IMR-90 (cell line): Measurements from ENCODE around the gene GSTT2. TPM values are rescaled to one million over a fixed set of nuclear protein-coding genes. Genes with fewer than 3 reads are reported as not detected.

Source experiments
- ATAC-seq: fragments of 200-7000 bp; cut with Tn5 transposase; 2 replicates; pipeline ENCODE4 v1.9.1; 2020; ENCODE audit warnings: low read depth, mild to moderate bottlenecking, moderate library complexity
- BruUV-seq: library from RNA; stranded (reverse); fragments of 400-500 nt; replicated peaks from 2 replicates; lab custom pipeline; 2021; lab: Mats Ljungman, UMichigan
- CTCF ChIA-PET: fragments of 300-600 bp; formaldehyde crosslinking; extraction: SDS; loops from one replicate; lab custom pipeline; 2021; ENCODE audit warnings: antibody characterized with exemption; lab: Yijun Ruan, JAX
- POLR2A ChIA-PET: fragments of 300-600 bp; sonication (Branson Sonifier 250); formaldehyde crosslinking; loops from one replicate; lab custom pipeline; 2022; ENCODE audit warnings: antibody characterized with exemption; ENCODE audit not compliant: unreplicated experiment; lab: Charles Lee
- DNase-seq: peaks from one replicate; pipeline ENCODE4 v3.0.0; 2013
- H2AFZ ChIP-seq: replicated peaks from 2 replicates; pipeline ENCODE3; 2013; ENCODE audit warnings: low read length, mild to moderate bottlenecking; ENCODE audit not compliant: poor library complexity
- H2AK5ac ChIP-seq: 2 replicates; pipeline ENCODE4 v1.6.1; 2013; ENCODE audit warnings: low read depth, low read length, inconsistent platforms
- H2AK9ac ChIP-seq: replicated peaks from 2 replicates; pipeline ENCODE3; 2013; ENCODE audit warnings: mild to moderate bottlenecking, low read depth, low read length, moderate library complexity; ENCODE audit not compliant: poor library complexity
- H2BK120ac ChIP-seq: 2 replicates; pipeline ENCODE4 v1.6.1; 2013; ENCODE audit warnings: low read depth, low read length, inconsistent platforms
- H2BK15ac ChIP-seq: 3 replicates; pipeline ENCODE4 v1.6.1; 2013; ENCODE audit warnings: low read depth, low read length, inconsistent platforms
- H2BK20ac ChIP-seq: 2 replicates; pipeline ENCODE4 v1.6.1; 2013; ENCODE audit warnings: low read depth, mild to moderate bottlenecking, inconsistent platforms, low read length, moderate library complexity
- H2BK5ac ChIP-seq: 2 replicates; pipeline ENCODE4 v1.6.1; 2013; ENCODE audit warnings: mild to moderate bottlenecking, low read depth, low read length, inconsistent platforms; ENCODE audit not compliant: poor library complexity, severe bottlenecking
- H3K14ac ChIP-seq: replicated peaks from 2 replicates; pipeline ENCODE4 v1.6.1; 2013; ENCODE audit warnings: low read depth, low read length, inconsistent platforms
- H3K18ac ChIP-seq: 2 replicates; pipeline ENCODE4 v1.6.1; 2013; ENCODE audit warnings: low read depth, low read length, control low read depth
- H3K23ac ChIP-seq: 2 replicates; pipeline ENCODE4 v1.6.1; 2013; ENCODE audit warnings: low read depth, low read length, inconsistent platforms
- H3K27ac ChIP-seq: 2 replicates; pipeline ENCODE4 v1.5.1; 2013; ENCODE audit warnings: mild to moderate bottlenecking, control low read depth, low read length; ENCODE audit not compliant: insufficient read depth
- H3K27me3 ChIP-seq: 2 replicates; pipeline ENCODE4 v1.6.1; 2013; ENCODE audit warnings: low read length; ENCODE audit not compliant: control insufficient read depth, insufficient read depth
- H3K36me3 ChIP-seq: 2 replicates; pipeline ENCODE4 v1.6.1; 2013; ENCODE audit warnings: low read length, mixed read lengths; ENCODE audit not compliant: control insufficient read depth, insufficient read depth
- H3K4ac ChIP-seq: 2 replicates; pipeline ENCODE4 v1.6.1; 2013; ENCODE audit warnings: low read depth, low read length, inconsistent platforms
- H3K4me1 ChIP-seq: 2 replicates; pipeline ENCODE4 v1.6.1; 2013; ENCODE audit warnings: low read length, mixed read lengths; ENCODE audit not compliant: control insufficient read depth, insufficient read depth
- H3K4me2 ChIP-seq: 2 replicates; pipeline ENCODE4 v1.6.1; 2013; ENCODE audit warnings: low read depth, mild to moderate bottlenecking, control low read depth, low read length, moderate library complexity
- H3K4me3 ChIP-seq: 2 replicates; pipeline ENCODE4 v1.5.1; 2013; ENCODE audit warnings: low read depth, mild to moderate bottlenecking, control low read depth, low read length, moderate library complexity; ENCODE audit not compliant: insufficient read depth
- H3K56ac ChIP-seq: 2 replicates; pipeline ENCODE4 v1.6.1; 2013; ENCODE audit warnings: low read length, inconsistent platforms; ENCODE audit not compliant: insufficient read depth; ENCODE audit errors: extremely low read depth
- H3K79me1 ChIP-seq, 2 experiments: 2 replicates each; pipeline ENCODE4 v1.6.1; 2013; ENCODE audit warnings: low read length in 2 of 2, inconsistent platforms in 1 of 2, low read depth in 1 of 2
- H3K9ac ChIP-seq: 2 replicates; pipeline ENCODE4 v1.6.1; 2013; ENCODE audit warnings: low read depth, low read length, control low read depth
- H3K9me1 ChIP-seq: 2 replicates; pipeline ENCODE4 v1.6.1; 2013; ENCODE audit warnings: low read length, inconsistent platforms; ENCODE audit not compliant: insufficient read depth
- H3K9me3 ChIP-seq: 2 replicates; pipeline ENCODE4 v1.6.1; 2013; ENCODE audit warnings: low read length; ENCODE audit not compliant: control insufficient read depth, insufficient read depth
- H4K20me1 ChIP-seq: 2 replicates; pipeline ENCODE4 v1.6.1; 2013; ENCODE audit warnings: low read length, inconsistent platforms; ENCODE audit not compliant: insufficient read depth
- H4K5ac ChIP-seq: 2 replicates; pipeline ENCODE4 v1.6.1; 2013; ENCODE audit warnings: mild to moderate bottlenecking, low read depth, low read length, control low read depth
- H4K8ac ChIP-seq, 2 experiments: 2 replicates each; pipeline ENCODE4 v1.6.1; 2013; ENCODE audit warnings: low read depth in 2 of 2, low read length in 2 of 2, control low read depth in 1 of 2, inconsistent platforms in 1 of 2
- H4K91ac ChIP-seq: 2 replicates; pipeline ENCODE4 v1.6.1; 2013; ENCODE audit warnings: low read depth, low read length, inconsistent platforms; ENCODE audit not compliant: insufficient read depth
- BHLHE40 ChIP-seq: fragments of 150-350 bp; IDR thresholded peaks from 2 replicates; pipeline ENCODE4 v1.6.1; 2016; ENCODE audit warnings: mild to moderate bottlenecking, low read depth, low read length
- CEBPB ChIP-seq: IDR thresholded peaks from 2 replicates; pipeline ENCODE4 v1.6.1; 2012; ENCODE audit warnings: low read depth, low read length, improper control_type of control experiment
- CHD1 ChIP-seq: IDR thresholded peaks from 2 replicates; pipeline ENCODE4 v1.6.1; 2012; ENCODE audit warnings: low read depth, low read length, improper control_type of control experiment
- CTCF ChIP-seq: conservative IDR thresholded peaks from 2 replicates; pipeline ENCODE4 v1.5.1; 2012; ENCODE audit warnings: mild to moderate bottlenecking, low read depth, low read length, improper control_type of control experiment
- ELK1 ChIP-seq: fragments of 150-350 bp; IDR thresholded peaks from 2 replicates; pipeline ENCODE4 v1.6.1; 2016; ENCODE audit warnings: low read depth, mild to moderate bottlenecking, low read length, moderate library complexity, borderline replicate concordance
- FOS ChIP-seq: fragments of 150-350 bp; IDR thresholded peaks from 2 replicates; pipeline ENCODE4 v1.6.1; 2016; ENCODE audit warnings: low read depth, low read length
- MAFK ChIP-seq: IDR thresholded peaks from 2 replicates; pipeline ENCODE4 v1.6.1; 2012; ENCODE audit warnings: low read depth, low read length, improper control_type of control experiment
- MAZ ChIP-seq: IDR thresholded peaks from 2 replicates; pipeline ENCODE4 v1.6.1; 2012; ENCODE audit warnings: low read depth, mild to moderate bottlenecking, low read length, improper control_type of control experiment, moderate library complexity, borderline replicate concordance
- MXI1 ChIP-seq: IDR thresholded peaks from 2 replicates; pipeline ENCODE4 v1.6.1; 2012; ENCODE audit warnings: low read depth, mild to moderate bottlenecking, low read length, moderate library complexity, borderline replicate concordance
- NFE2L2 ChIP-seq: fragments of 150-350 bp; IDR thresholded peaks from 2 replicates; pipeline ENCODE4 v1.6.1; 2016; ENCODE audit warnings: low read depth, mild to moderate bottlenecking, low read length
- POLR2A ChIP-seq: IDR thresholded peaks from 2 replicates; pipeline ENCODE4 v1.6.1; 2012; ENCODE audit warnings: mild to moderate bottlenecking, low read depth, low read length
- RAD21 ChIP-seq: IDR thresholded peaks from 2 replicates; pipeline ENCODE4 v1.6.1; 2012; ENCODE audit warnings: low read length, improper control_type of control experiment
- RCOR1 ChIP-seq: IDR thresholded peaks from 2 replicates; pipeline ENCODE4 v1.6.1; 2012; ENCODE audit warnings: mild to moderate bottlenecking, low read length, improper control_type of control experiment; ENCODE audit not compliant: insufficient replicate concordance
- RFX5 ChIP-seq: IDR thresholded peaks from 2 replicates; pipeline ENCODE4 v1.8.0; 2012; ENCODE audit warnings: low read depth, mild to moderate bottlenecking, low read length, moderate library complexity
- SMC3 ChIP-seq: fragments of 150-350 bp; IDR thresholded peaks from 2 replicates; pipeline ENCODE4 v1.6.1; 2016; ENCODE audit warnings: low read depth, mild to moderate bottlenecking, antibody characterized with exemption, low read length, moderate library complexity
- WGBS, 2 experiments: methylation state at CpG; one replicate each; pipeline versions ENCODE4 v1.1.5 to v1.1.7; 2013; ENCODE audit warnings: missing lambda C conversion rate in 2 of 2; ENCODE audit not compliant: insufficient read length in 1 of 2; ENCODE audit errors: extremely low coverage in 2 of 2; 5-methylcytosine and 5-hydroxymethylcytosine counted together
- dilution Hi-C: fragments of 300-500 bp; cut with HindIII; formaldehyde crosslinking; loops from one replicate; pipeline ENCODE4 v1.14.3; 2018; ENCODE audit warnings: low sequenced_read_pairs; ENCODE audit not compliant: unreplicated experiment
- in situ Hi-C: fragments of 300-500 bp; cut with MboI; formaldehyde crosslinking; loops from 3 replicates; pipeline ENCODE4 v1.14.3; 2019; ENCODE audit warnings: low sequenced_read_pairs, inconsistent platforms, mixed read lengths
- intact Hi-C: fragments of 100-400 bp; cut with micrococcal nuclease; formaldehyde crosslinking; loops from 2 replicates; pipeline ENCODE4 v1.10.0; 2022
- polyA plus RNA-seq, 3 experiments: library from polyadenylated mRNA; depleted of rRNA; stranded (reverse); fragments of >200 nt; gene quantifications; 2 replicates each; pipeline ENCODE4 v1.2.3, GENCODE V29; 2012; ENCODE audit warnings: low replicate concordance in 1 of 3
- total RNA-seq: library from RNA; depleted of rRNA; stranded (reverse); fragments of >200 nt; gene quantifications from 2 replicates; pipeline ENCODE4 v1.2.3, GENCODE V29; 2012
- TF ChIP-seq, protein P1 (sequence below): fragments of 150-350 bp; IDR thresholded peaks from 2 replicates; pipeline ENCODE4 v1.6.1; 2017; ENCODE audit warnings: mild to moderate bottlenecking, antibody characterized with exemption, low read length, low read depth

GSTT2 gene
- total and polyA plus RNA-seq, 2 of the 4 experiments (the other 2 are of a cell fraction): 1.4 to 6.9 TPM

GRCh38 chr22:24016156-24016555 lies 36.2 kb downstream of the GSTT2 start:
- Histone ChIP-seq H3K4ac (no peak overlapping the region), H2AK5ac (no peak overlapping the region), H3K23ac (no peak overlapping the region), H3K4me2 (no peak overlapping the region), H3K14ac (no peak overlapping the region), H3K4me3 (no peak overlapping the region), H3K9ac (no peak overlapping the region), H4K91ac (no peak overlapping the region), H3K9me3 (no peaks in the 10 kb centered on the region), H2BK5ac (no peak overlapping the region), H3K56ac (no peak overlapping the region), H2AFZ (no peak overlapping the region), H2BK20ac (no peak overlapping the region), H3K27me3 (no peaks in the 10 kb centered on the region), H3K79me1 (peaks cover 21 to 59% of the 10 kb centered on the region in 2 experiments), H2BK15ac (no peak overlapping the region), H4K8ac (no peak overlapping the region), H3K18ac (no peak overlapping the region), H4K5ac (no peak overlapping the region), H3K9me1 (peaks cover 6% of the 10 kb centered on the region), H3K4me1 (peaks cover 3% of the 10 kb centered on the region; the same call in 1 of the 2 replicates), H3K27ac (no peak overlapping the region), H2BK120ac (no peak overlapping the region), H3K36me3 (peaks cover 2% of the 10 kb centered on the region; the same call in 1 of the 2 replicates), H2AK9ac (no peak overlapping the region), H4K20me1 (peaks cover 4% of the 10 kb centered on the region; the same call in 1 of the 2 replicates)
- dilution Hi-C loops (no loop called here), in situ Hi-C loops (no loop called here), intact Hi-C loops (loop anchor here (10.0 kb wide), 1 partner anchor 69 kb away; no protein-coding TSS in a partner anchor)
- no peak for DNase-seq
- no CpG with 5 or more reads among the region's 1 CpG for WGBS, 2 experiments
- CTCF ChIA-PET: no interaction called here
- BruUV-seq: no TSS peak
- TF ChIP-seq RCOR1 (no peak), SMC3 (no peak), MAFK (no peak), RFX5 (no peak), MXI1 (no peak), BHLHE40 (no peak), NFE2L2 (no peak), MAZ (no peak), CTCF (no peak), ELK1 (no peak), CEBPB (no peak), CHD1 (no peak), POLR2A (no peak), RAD21 (no peak), FOS (no peak)
- TF ChIP-seq, protein P1, sequence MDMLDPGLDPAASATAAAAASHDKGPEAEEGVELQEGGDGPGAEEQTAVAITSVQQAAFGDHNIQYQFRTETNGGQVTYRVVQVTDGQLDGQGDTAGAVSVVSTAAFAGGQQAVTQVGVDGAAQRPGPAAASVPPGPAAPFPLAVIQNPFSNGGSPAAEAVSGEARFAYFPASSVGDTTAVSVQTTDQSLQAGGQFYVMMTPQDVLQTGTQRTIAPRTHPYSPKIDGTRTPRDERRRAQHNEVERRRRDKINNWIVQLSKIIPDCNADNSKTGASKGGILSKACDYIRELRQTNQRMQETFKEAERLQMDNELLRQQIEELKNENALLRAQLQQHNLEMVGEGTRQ: no peak
- ATAC-seq: no peak
- POLR2A ChIA-PET: no interaction called here
